Measurements from ENCODE around the gene LDB3.

Gene LDB3

GRCh38 chr10:86651631-86652331, 16.5 kb upstream of the LDB3 start:
- DNase-seq: no peak

GRCh38 chr10:86652361-86653202, 15.7 kb upstream of the LDB3 start:
- DNase-seq: no peak

- no peak for DNase-seq
Observed at GRCh38 chr10:86653379-86653778, 14.9 kb upstream of the LDB3 start.

- DNase-seq: no peak
Observed at GRCh38 chr10:86653987-86654386, 14.3 kb upstream of the LDB3 start.

- no peak for DNase-seq
Observed at GRCh38 chr10:86654411-86655172, 13.7 kb upstream of the LDB3 start, which contains the start of gene OPN4. TSS of gene OPN4 (plus strand) at chr10:86654547. CDS start at chr10:86654784, 237 bp downstream.

GRCh38 chr10:86655173-86655540, 13.2 kb upstream of the LDB3 start:
- no peak for DNase-seq

GRCh38 chr10:86655596-86655995, 12.7 kb upstream of the LDB3 start:
- no peak for DNase-seq

- DNase-seq: no peak
Observed at GRCh38 chr10:86657011-86657395, 11.3 kb upstream of the LDB3 start.

GRCh38 chr10:86657396-86658011, 10.8 kb upstream of the LDB3 start:
- DNase-seq: no peak

GRCh38 chr10:86658261-86658741, 10.0 kb upstream of the LDB3 start:
- no peak for DNase-seq

GRCh38 chr10:86658751-86659150, 9.6 kb upstream of the LDB3 start:
- no peak for DNase-seq

GRCh38 chr10:86659161-86659691, 9.1 kb upstream of the LDB3 start:
- no peak for DNase-seq

- no peak for DNase-seq
Observed at GRCh38 chr10:86659721-86660453, 8.4 kb upstream of the LDB3 start.

- DNase-seq: no peak
Observed at GRCh38 chr10:86661161-86662025, 6.9 kb upstream of the LDB3 start.

- no peak for DNase-seq
Observed at GRCh38 chr10:86662186-86663045, 5.9 kb upstream of the LDB3 start.

GRCh38 chr10:86663046-86663345, 5.3 kb upstream of the LDB3 start:
- DNase-seq: no peak

- no peak for DNase-seq
Observed at GRCh38 chr10:86663576-86664339, 4.6 kb upstream of the LDB3 start.

GRCh38 chr10:86664341-86665217, 3.7 kb upstream of the LDB3 start:
- DNase-seq: no peak
